ENCODE results near the gene TMEM143.
"Not testable (repeated sequence)": the region's sequence is repeated elsewhere in the genome, so short reads cannot be mapped to it uniquely, and the experiment has no call there.

Gene TMEM143

DNA sequence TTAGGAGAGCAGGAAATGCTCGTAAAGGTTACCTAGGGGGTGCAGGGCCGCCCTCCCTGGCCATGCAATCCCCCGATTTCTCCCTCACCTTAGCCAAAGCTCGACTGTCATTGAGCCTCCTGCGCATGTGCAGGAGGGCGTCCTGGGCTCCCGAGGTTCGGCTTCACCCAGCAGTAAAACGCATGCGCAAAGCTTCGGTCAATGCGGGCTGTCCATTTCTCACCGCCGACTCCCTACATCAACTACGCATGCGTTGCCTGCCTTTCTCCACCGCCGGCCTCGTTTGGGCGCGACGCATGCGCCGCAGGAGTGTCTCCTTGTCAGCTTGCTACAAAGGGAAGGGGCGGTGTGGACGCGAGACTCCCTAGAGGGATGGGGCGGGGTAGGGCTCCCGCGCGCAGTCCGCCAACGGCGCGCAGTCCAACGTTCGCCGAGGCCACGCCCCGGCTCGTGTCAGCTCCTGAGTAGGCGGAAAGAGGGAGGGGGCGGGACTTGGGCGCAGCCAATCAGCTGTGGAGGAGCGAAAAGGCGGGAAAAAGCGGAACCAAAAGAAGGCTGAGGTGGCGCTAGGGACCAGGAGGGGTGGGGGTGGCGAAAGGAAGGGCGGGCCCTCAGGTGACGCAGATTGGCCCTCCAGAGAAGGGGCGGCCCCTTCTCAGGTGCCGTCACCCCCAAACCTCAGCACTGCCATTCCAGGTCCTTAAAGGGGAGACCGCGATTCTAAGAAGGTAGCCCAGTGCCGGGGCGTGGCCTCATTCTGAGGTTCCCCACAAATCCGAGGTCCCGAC is at the start of gene TMEM143, which contains the start of gene SYNGR4:
Gene TMEM143 (minus strand): TSS at position 131 of the 788 bp plus-strand sequence. CDS start 20 bp downstream, at position 111.
Gene SYNGR4 (plus strand): TSS at position 558 of the 788 bp plus-strand sequence. CDS start 1,476 bp downstream, outside the sequence.
- peak; percentile 100 for DNase-seq

DNA sequence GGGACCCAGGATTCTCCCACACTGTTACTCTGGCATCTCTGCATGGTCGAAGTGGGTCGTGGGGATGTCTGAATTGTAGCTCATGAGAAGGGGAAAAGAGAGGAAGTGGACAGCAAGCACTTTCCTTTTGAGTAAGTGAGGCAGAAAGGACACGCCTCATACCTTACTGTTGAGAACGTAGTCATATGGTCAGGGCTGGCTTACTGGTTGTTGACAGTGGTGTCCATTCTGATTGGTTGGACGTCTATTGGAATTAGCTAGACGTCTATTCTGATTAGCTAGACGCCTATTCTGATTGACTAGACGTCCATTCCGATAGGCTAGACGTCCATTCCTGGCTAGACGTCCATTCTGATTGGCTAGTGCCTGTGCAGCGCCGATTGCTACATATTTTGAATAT is 42.1 kb upstream of the TMEM143 start:
- no peak for DNase-seq

DNA sequence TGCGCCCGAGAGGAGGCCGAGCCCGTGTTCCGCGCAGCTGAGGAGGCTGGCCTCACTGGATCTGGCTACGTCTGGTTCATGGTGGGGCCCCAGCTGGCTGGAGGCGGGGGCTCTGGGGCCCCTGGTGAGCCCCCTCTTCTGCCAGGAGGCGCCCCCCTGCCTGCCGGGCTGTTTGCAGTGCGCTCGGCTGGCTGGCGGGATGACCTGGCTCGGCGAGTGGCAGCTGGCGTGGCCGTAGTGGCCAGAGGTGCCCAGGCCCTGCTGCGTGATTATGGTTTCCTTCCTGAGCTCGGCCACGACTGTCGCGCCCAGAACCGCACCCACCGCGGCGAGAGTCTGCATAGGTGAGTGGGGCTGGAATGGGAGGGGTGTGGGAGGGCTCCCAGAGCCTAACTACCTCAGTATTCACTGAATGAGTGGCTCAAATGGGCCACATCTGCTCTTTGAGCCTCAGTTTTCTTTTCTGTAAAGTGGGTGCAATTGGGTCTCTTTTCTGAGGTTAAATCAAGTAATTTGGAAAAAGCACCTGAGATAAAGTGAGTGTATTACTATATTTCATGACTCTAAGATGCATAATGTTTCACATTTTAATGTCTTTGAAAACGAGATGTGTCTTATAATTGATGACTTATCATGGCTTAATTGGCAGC is 41.4 kb upstream of the TMEM143 start:
- no peak for DNase-seq

DNA sequence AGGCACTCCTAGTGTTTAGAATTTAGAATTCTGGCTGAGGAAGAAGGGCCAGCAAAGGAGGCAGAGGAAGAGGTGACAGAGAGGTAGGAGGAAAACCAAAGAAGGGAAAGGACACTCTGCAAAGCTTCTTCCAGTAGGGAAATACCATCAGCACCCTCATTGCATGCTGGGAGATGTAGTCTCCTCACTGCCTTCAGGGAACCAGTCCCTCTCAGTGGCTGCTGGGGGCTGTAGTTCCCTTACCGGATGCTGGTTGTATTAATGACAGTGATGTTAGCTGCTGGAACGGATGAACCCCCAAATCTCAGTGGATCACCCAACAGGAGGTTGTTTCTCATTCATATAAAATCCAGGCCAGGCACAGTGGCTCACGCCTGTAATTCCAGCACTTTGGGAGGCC is 39.9 kb upstream of the TMEM143 start:
- peak; percentile 24 for DNase-seq

- no peak for DNase-seq
These were observed 37.5 kb upstream of the TMEM143 start for GRCh38 chr19:48401287-48401686.

DNA sequence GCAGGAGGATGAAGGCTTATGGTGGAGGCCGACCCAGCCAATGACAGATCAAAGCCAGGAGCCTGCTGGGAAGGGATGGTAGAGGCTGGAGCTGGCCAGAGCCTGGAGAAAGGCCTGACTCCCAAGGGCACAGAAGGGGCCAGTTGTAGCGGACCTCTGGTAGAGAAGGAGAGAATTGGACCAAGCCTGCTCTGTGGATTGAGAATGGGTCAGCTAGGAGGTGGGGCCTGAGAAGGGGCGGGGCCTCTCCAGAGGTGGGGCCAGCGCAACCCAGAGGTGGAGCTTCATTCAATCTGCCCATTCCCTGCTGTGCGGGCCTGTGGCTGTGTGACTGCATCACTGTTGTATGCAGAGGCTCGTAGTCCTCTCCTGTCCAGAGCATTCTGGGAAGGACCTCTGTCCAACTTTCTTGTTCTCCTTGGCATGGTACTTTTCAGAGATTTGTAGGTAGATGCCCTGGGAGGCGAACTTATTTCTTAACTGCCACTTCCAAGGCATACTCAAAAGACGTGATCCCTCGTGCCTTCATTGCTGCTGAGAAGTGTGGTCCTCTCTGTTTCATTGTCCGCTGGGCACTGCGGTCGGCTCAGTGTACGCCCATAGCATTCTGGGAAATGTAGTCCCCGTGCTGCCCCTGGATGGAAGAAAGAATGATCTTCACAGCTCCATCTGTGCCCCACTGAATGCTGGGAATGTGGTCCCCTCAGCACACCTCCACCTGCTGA is 36.4 kb upstream of the TMEM143 start:
- DNase-seq = no peak

GRCh38 chr19:48398375-48399235 is 34.9 kb upstream of the TMEM143 start:
- DNase-seq = peak; percentile 74

- no peak for DNase-seq
These were observed 34.3 kb upstream of the TMEM143 start for GRCh38 chr19:48398102-48398374.

DNA sequence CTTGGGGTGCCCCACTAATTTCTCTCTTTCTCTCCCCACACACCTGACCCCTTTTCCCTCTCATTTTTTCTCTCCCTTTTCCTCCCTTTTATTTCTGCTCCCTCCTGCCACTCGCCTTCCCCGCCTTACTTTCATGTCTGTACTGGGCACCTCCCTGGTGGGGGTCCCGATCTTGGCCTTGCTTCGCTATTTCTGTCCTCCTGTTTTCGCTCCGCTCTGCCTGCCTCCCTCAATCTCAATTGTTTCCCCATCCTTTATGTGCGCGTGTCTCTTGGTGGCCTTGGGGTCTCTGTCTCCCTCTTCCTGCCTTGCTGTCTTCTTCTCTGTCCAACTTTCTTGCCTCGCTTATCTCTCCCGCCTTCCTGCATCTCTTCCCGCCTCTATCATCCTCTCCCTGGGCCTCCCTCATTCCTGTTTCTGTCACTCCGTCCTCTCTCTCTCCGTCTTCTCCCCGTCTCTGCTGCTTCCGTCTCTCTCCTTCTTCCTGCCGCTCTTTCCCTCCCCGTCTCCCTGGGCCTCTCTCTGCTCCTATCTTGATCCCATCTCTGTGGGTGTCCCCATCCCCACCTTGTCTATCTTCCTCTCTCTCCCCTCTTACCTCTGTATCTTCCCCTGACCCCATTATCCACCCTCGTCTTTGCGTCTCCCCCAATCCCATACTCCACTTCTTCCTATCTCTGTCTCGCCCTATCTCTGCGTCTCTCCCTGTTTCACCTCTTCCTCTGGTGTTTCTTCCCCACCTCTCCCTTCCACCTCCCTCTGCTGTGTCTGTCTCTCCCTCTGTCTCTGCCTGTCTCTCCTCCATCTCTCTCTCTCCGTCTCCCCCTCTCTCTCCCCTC is 33.7 kb upstream of the TMEM143 start:
- no peak for DNase-seq

DNA sequence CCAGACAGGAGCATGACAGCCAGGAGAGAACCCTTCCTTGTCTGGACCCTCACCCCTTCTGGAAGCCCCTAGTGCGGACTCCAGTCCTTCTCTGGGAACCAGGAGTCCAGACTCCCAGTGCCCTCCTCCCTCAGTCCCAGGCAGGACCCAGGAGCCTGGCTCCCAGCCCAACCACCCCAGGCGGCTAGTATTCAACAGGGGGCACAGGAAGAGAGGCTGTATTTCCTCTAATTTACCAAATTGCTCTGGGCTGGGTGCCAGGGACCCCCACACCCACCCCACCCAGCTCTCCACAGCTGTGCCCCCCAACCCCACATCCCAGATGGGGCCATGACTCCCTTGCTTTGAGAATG is 33.1 kb upstream of the TMEM143 start:
- no peak for DNase-seq

- DNase-seq = no peak
These were observed 32.5 kb upstream of the TMEM143 start for GRCh38 chr19:48396016-48396823.

GRCh38 chr19:48395499-48395898 is 31.8 kb upstream of the TMEM143 start:
- no peak for DNase-seq

DNA sequence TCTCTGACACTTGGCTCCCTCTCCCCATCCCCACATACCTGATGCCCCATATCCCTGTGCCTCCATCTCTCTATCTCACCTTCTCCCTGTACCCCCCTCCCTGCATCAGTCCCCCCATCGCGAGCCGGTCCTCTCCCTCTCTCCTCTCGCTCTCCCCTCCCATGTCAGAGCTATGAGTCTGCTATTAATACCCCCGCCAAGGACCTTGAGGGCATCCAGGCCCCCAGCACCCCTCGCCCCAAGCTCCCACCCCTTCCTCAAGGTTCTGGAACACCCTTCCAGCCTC is 31.4 kb upstream of the TMEM143 start:
- no peak for DNase-seq

DNA sequence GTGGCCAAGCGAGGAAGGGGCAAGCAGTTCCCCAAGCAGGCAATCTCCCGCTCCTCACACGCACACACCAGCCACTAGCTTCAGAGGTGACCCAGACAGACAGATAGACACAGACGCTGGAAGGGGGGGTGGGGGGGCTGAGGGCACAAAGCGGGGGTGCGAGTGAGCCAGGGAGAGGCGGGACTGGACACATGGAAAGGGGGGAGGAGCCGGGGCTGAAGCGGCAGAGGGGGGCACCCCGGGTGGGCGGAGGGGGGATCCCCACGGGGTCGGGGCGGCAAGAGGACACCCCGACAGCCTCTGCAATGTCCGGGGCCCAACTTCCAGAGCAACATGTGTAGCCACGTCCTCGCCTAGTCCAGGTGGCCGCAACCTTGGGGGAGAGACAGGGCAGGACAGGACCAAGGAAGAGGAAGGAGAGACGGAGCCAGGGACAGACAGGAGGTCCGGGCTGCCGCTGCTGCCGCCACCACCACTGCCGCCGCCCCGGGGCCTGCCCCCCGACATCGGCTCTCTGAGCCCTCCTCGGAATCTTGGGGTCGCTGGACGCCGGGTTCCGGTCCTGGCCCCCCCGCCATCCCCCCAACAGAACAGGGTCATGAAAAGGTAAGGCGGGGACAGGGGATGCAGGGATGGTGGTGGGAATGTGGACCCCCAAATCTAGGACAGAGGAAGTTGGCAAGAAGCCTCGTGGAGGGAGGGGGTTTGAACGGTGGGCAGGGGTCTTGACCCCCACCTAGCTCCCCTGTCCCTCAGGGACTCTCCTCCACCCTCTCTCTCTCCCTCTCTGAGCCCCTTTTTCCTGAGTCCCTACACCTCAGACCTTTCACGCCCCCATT is 30.8 kb upstream of the TMEM143 start:
- no peak for DNase-seq

- DNase-seq = no peak
These were observed 30.0 kb upstream of the TMEM143 start, which contains the start of gene GRIN2D for GRCh38 chr19:48393559-48394330. GRIN2D (plus strand) TSS chr19:48393668; CDS start chr19:48398393, 4,725 bp downstream.

- no peak for DNase-seq
These were observed 29.3 kb upstream of the TMEM143 start for GRCh38 chr19:48392860-48393558.

DNA sequence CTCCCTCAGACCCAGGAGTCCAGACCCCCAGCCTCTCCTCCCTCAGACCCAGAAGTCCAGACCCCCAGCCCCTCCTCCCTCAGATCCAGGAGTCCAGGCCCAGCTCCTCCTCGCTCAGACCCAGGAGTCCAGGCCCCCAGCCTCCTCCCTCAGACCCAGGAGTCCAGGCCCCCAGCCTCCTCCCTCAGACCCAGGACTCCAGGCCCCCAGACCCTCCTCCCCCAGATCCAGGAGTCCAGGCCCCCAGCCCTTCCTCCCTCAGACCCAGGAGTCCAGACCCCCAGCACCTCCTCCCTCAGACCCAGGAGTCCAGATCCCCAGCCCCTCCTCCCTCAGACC is 28.2 kb upstream of the TMEM143 start:
- DNase-seq = not testable (repeated sequence)

GRCh38 chr19:48391100-48392005 is 27.6 kb upstream of the TMEM143 start, which contains the start of gene KDELR1:
KDELR1 (minus strand) TSS chr19:48391551; CDS start chr19:48391358, 193 bp downstream.
- DNase-seq = peak; percentile 45
